HepG2 (cell line): ENCODE results near the gene CTDSP1. TPM values are rescaled to one million over a fixed set of nuclear protein-coding genes. Genes with fewer than 3 reads are reported as not detected.

Source experiments
- CENPBD1 ChIP-seq: sonication (generic); formaldehyde crosslinking; IDR thresholded peaks from 2 replicates; pipeline ENCODE4 v1.8.0; 2022; ENCODE audit warnings: missing genetic modification reagents, low read depth, mild to moderate bottlenecking, borderline replicate concordance
- FOXP1 ChIP-seq, 2 experiments: fragments of 450-650 bp in 1 of 2; IDR thresholded peaks; 2 replicates each; pipeline ENCODE4 v1.6.1; 2017 to 2018; ENCODE audit warnings: antibody characterized with exemption in 1 of 2
- HMGXB4 ChIP-seq, 2 experiments: sonication (generic) in 1 of 2; formaldehyde crosslinking in 1 of 2; IDR thresholded peaks; 2 replicates each; pipeline versions ENCODE4 v1.4.0 to v1.6.1; 2018 to 2020; ENCODE audit warnings: missing genetic modification reagents in 2 of 2, borderline replicate concordance in 1 of 2, low read depth in 1 of 2, mild to moderate bottlenecking in 1 of 2, missing biosample characterization in 1 of 2
- IRF1 ChIP-seq: sonication (generic); formaldehyde crosslinking; IDR thresholded peaks from 2 replicates; pipeline ENCODE4 v1.4.0; 2020; ENCODE audit warnings: low read depth, mild to moderate bottlenecking, missing genetic modification reagents
- KDM2A ChIP-seq: sonication (generic); formaldehyde crosslinking; IDR thresholded peaks from 2 replicates; pipeline ENCODE4 v1.4.0; 2020; ENCODE audit warnings: low read depth, missing genetic modification reagents, borderline replicate concordance
- KDM6A ChIP-seq: IDR thresholded peaks from 2 replicates; pipeline ENCODE4 v1.6.1; 2016; ENCODE audit warnings: low read depth
- MLX ChIP-seq: IDR thresholded peaks from 2 replicates; pipeline ENCODE4 v1.6.1; 2016
- PHF5A ChIP-seq: IDR thresholded peaks from one replicate; pipeline ENCODE4 v1.6.1; 2018; ENCODE audit warnings: low read depth, missing genetic modification reagents; ENCODE audit not compliant: unreplicated experiment
- POLR2AphosphoS5 ChIP-seq: IDR thresholded peaks from 2 replicates; pipeline ENCODE4 v1.6.1; 2012; ENCODE audit warnings: low read depth, low read length
- TAF1 ChIP-seq: sonication (generic); formaldehyde crosslinking; IDR thresholded peaks from 2 replicates; pipeline ENCODE4 v1.4.0; 2020; ENCODE audit warnings: missing genetic modification reagents
- TAF15 ChIP-seq: fragments of 200-400 bp; formaldehyde crosslinking; IDR thresholded peaks from one replicate; pipeline ENCODE4 v1.6.1; 2018; ENCODE audit warnings: mild to moderate bottlenecking, low read depth, low read length; ENCODE audit not compliant: poor library complexity, severe bottlenecking
- TBL1XR1 ChIP-seq: fragments of 150-350 bp; IDR thresholded peaks from 2 replicates; pipeline ENCODE4 v1.6.1; 2014; ENCODE audit warnings: borderline replicate concordance, low read length; ENCODE audit not compliant: partially characterized antibody
- TCF7 ChIP-seq: sonication (generic); IDR thresholded peaks from 2 replicates; pipeline ENCODE4 v1.6.1; 2016; ENCODE audit warnings: antibody characterized with exemption, low read depth
- UBTF ChIP-seq: sonication (generic); formaldehyde crosslinking; IDR thresholded peaks from 2 replicates; pipeline ENCODE4 v1.4.0; 2020; ENCODE audit warnings: mild to moderate bottlenecking, missing genetic modification reagents
- ZMYM4 ChIP-seq: sonication (generic); formaldehyde crosslinking; IDR thresholded peaks from 2 replicates; pipeline ENCODE4 v1.8.1; 2023; ENCODE audit warnings: mild to moderate bottlenecking, missing genetic modification reagents
- ZNF280B ChIP-seq: sonication (generic); formaldehyde crosslinking; IDR thresholded peaks from 2 replicates; pipeline ENCODE4 v1.5.0; 2020; ENCODE audit warnings: missing genetic modification reagents, mild to moderate bottlenecking, borderline replicate concordance
- ZNF317 ChIP-seq: sonication (generic); formaldehyde crosslinking; IDR thresholded peaks from 2 replicates; pipeline ENCODE4 v1.5.0; 2020; ENCODE audit warnings: mild to moderate bottlenecking, missing genetic modification reagents
- ZNF563 ChIP-seq: sonication (generic); formaldehyde crosslinking; IDR thresholded peaks from 2 replicates; pipeline ENCODE4 v1.8.0; 2022; ENCODE audit warnings: mild to moderate bottlenecking, moderate library complexity, missing genetic modification reagents
- ZNF619 ChIP-seq: sonication (generic); formaldehyde crosslinking; IDR thresholded peaks from 2 replicates; pipeline ENCODE4 v1.4.0; 2020; ENCODE audit warnings: mild to moderate bottlenecking, missing genetic modification reagents
- ZNF790 ChIP-seq: sonication (generic); formaldehyde crosslinking; IDR thresholded peaks from 2 replicates; pipeline ENCODE4 v1.8.0; 2022; ENCODE audit warnings: missing genetic modification reagents, mild to moderate bottlenecking, borderline replicate concordance
- ZNF883 ChIP-seq: sonication (generic); formaldehyde crosslinking; IDR thresholded peaks from 2 replicates; pipeline ENCODE4 v1.5.1; 2020; ENCODE audit warnings: mild to moderate bottlenecking, missing genetic modification reagents; ENCODE audit errors: not compliant biosample characterization
- polyA plus RNA-seq, 8 experiments: library from polyadenylated mRNA; depleted of rRNA in 3 of 8; stranded (reverse) in 7 of 8; unstranded in 1 of 8; fragments of >200 nt; fragmentation: Illumina TruSeq in 4 of 8; extraction: Trizol in 4 of 8; gene quantifications; 2 replicates each; pipeline versions ENCODE4 v1.2.1 to v1.2.3, GENCODE V29; 2011 to 2016; ENCODE audit warnings: low read depth in 4 of 8, missing spikeins in 1 of 8, mixed read lengths in 1 of 8; ENCODE audit not compliant: insufficient read depth in 1 of 8
- total RNA-seq, 5 experiments: library from RNA; depleted of rRNA; stranded (reverse); fragments of >200 nt; fragmentation: Illumina TruSeq; extraction: Trizol; gene quantifications; 2 replicates each; pipeline ENCODE4 v1.2.3, GENCODE V29; 2016; ENCODE audit warnings: low read depth in 1 of 5

Gene CTDSP1
- total and polyA plus RNA-seq, 2 of the 13 experiments (the other 11 are each of a cell fraction or from before 2014, with no cell fraction given): 91.0 to 268 TPM

GRCh38 chr2:218399391-218400166 is at the start of gene CTDSP1 (continued):
- TF ChIP-seq TBL1XR1 (peak; percentile 29), FOXP1 (IDR thresholded peaks at IDR 0.05) (no peak), FOXP1 (CRISPR knock-in tag; IDR thresholded peaks at IDR 0.05) (peak; percentile 42; the same call in 1 of the 2 replicates), TAF15 (no peak), ZNF790 (peak; percentile 85; the same call in 1 of the 2 replicates), IRF1 (CRISPR knock-in tag) (no peak), ZNF317 (CRISPR knock-in tag) (peak; percentile 12; the same call in 1 of the 2 replicates), CENPBD1 (CRISPR knock-in tag) (no peak), MLX (CRISPR knock-in tag) (0 out of 2 replicates have a peak, but pooled peaks have one; percentile 40), TAF1 (CRISPR knock-in tag) (peak; percentile 66; the same call in 1 of the 2 replicates), KDM6A (CRISPR knock-in tag) (no peak), HMGXB4 (CRISPR knock-in tag; IDR thresholded peaks at IDR 0.05; ENCODE audit: borderline replicate concordance in 1 of 2, low read depth in 1 of 2) (peak; percentile 66 to 71; a peak in 1 of 4 replicates), ZNF883 (peak; percentile 9), ZNF563 (CRISPR knock-in tag) (peak; percentile 35), UBTF (CRISPR knock-in tag) (peak; percentile 97), ZNF280B (CRISPR knock-in tag) (no peak), PHF5A (CRISPR knock-in tag) (peak; percentile 84), ZNF619 (CRISPR knock-in tag) (no peak; the same call in 1 of the 2 replicates), POLR2AphosphoS5 (peak; percentile 65), TCF7 (no peak), ZMYM4 (CRISPR knock-in tag) (no peak; the same call in 1 of the 2 replicates), KDM2A (peak; percentile 81)
